Stomach (tissue), 9 donors: ENCODE results near the gene PRSS38. TPM values are rescaled to one million over a fixed set of nuclear protein-coding genes. Genes with fewer than 3 reads are reported as not detected.

ENCODE experiments used
- DNase-seq, 2 donors: peaks; one replicate each; pipeline versions ENCODE4 v3.0.0 to v3.0.0-alpha.2; 2013 to 2019
- H3K27ac ChIP-seq, 5 donors: fragments of 200-600 bp in 4 of 5; sonication (generic) in 4 of 5; one replicate each; pipeline ENCODE4 v1.5.1; 2013 to 2019; ENCODE audit warnings: mild to moderate bottlenecking in 1 of 5, moderate library complexity in 1 of 5
- H3K27me3 ChIP-seq, 3 donors: fragments of 200-600 bp; sonication (generic); one replicate each; pipeline ENCODE4 v1.5.1; 2017 to 2019; ENCODE audit warnings: mixed run types in 1 of 3
- H3K36me3 ChIP-seq, 4 donors: fragments of 200-600 bp; sonication (generic); 1 replicate in 3 of 4; 2 replicates in 1 of 4; pipeline ENCODE4 v1.5.1; 2016 to 2019
- H3K4me1 ChIP-seq, 4 donors: fragments of 200-600 bp; sonication (generic); one replicate each; pipeline ENCODE4 v1.5.1; 2016 to 2019
- H3K4me3 ChIP-seq, 4 donors: fragments of 200-600 bp; sonication (generic) in 3 of 4; one replicate each; pipeline ENCODE4 v1.5.1; 2016 to 2019; ENCODE audit warnings: mild to moderate bottlenecking in 1 of 4
- H3K9me3 ChIP-seq, 4 donors: fragments of 200-600 bp; sonication (generic); one replicate each; pipeline ENCODE4 v1.5.1; 2016 to 2019
- EP300 ChIP-seq: sonication (generic); formaldehyde crosslinking; IDR thresholded peaks from one replicate; pipeline ENCODE4 v1.6.1; 2017; ENCODE audit warnings: antibody characterized with exemption
- POLR2A ChIP-seq, 4 donors: fragments of 450-650 bp; IDR thresholded peaks; one replicate each; pipeline ENCODE4 v1.6.1; 2016; ENCODE audit warnings: antibody characterized with exemption in 4 of 4, control low read depth in 2 of 4, mild to moderate bottlenecking in 1 of 4, moderate library complexity in 1 of 4
- POLR2AphosphoS5 ChIP-seq, 3 donors: sonication (generic); formaldehyde crosslinking; IDR thresholded peaks; one replicate each; pipeline ENCODE4 v1.6.1; 2016; ENCODE audit warnings: antibody characterized with exemption in 3 of 3
- WGBS, 5 donors: extraction: QIAGEN DNeasy Blood & Tissue Kit in 3 of 5; methylation state at CpG; one replicate each; pipeline versions ENCODE4 v1.1.5 to v1.1.7; 2013 to 2018; 5-methylcytosine and 5-hydroxymethylcytosine counted together
- intact Hi-C: fragments of 100-400 bp; cut with DNase I; formaldehyde crosslinking; loops from one replicate; pipeline ENCODE4 v1.15.1; 2023; ENCODE audit warnings: low total_unique reads
- polyA plus RNA-seq, 3 donors: library from polyadenylated mRNA; stranded (reverse); fragments of 200-250 nt; gene quantifications; one replicate each; pipeline ENCODE4 v1.2.3, GENCODE V29; 2013
- total RNA-seq, 5 donors: library from RNA; depleted of rRNA; stranded (reverse); fragments of >200 nt; gene quantifications; one replicate each; pipeline versions ENCODE4 v1.1.0 to v1.2.3, GENCODE V29; 2014 to 2016
- TF ChIP-seq, protein P1 (sequence below), 7 experiments: fragments of 450-650 bp in 4 of 7; fragments of 200-600 bp in 3 of 7; sonication (generic) in 3 of 7; IDR thresholded peaks; one replicate each; pipeline ENCODE4 v1.5.1; 2016 to 2019; ENCODE audit warnings: antibody characterized with exemption in 7 of 7, control low read depth in 2 of 7, mild to moderate bottlenecking in 1 of 7
- donor health status: healthy with polysubstance abuse.
- donor health status: Bipolar disorder and iron deficiency.
- donor health status: healthy.

The PRSS38 gene
- total and polyA plus RNA-seq, 8 donors = not detected

- no peaks in the 10 kb centered on the region for H3K9me3 ChIP-seq
- peak overlapping the region in 1 of 4 donors; percentile 52 for H3K4me3 ChIP-seq
- no peaks in the 10 kb centered on the region for H3K36me3 ChIP-seq
- peak in 1 of 2 donors; percentile 24 for DNase-seq
- 68 to 87% (median 79%) methylated on average over 7 to 8 of the region's 8 CpGs for WGBS, 5 donors
- TF ChIP-seq, protein P1, sequence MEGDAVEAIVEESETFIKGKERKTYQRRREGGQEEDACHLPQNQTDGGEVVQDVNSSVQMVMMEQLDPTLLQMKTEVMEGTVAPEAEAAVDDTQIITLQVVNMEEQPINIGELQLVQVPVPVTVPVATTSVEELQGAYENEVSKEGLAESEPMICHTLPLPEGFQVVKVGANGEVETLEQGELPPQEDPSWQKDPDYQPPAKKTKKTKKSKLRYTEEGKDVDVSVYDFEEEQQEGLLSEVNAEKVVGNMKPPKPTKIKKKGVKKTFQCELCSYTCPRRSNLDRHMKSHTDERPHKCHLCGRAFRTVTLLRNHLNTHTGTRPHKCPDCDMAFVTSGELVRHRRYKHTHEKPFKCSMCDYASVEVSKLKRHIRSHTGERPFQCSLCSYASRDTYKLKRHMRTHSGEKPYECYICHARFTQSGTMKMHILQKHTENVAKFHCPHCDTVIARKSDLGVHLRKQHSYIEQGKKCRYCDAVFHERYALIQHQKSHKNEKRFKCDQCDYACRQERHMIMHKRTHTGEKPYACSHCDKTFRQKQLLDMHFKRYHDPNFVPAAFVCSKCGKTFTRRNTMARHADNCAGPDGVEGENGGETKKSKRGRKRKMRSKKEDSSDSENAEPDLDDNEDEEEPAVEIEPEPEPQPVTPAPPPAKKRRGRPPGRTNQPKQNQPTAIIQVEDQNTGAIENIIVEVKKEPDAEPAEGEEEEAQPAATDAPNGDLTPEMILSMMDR (IDR thresholded peaks at IDR 0.05) = no peak
- no peak for TF ChIP-seq POLR2A (IDR thresholded peaks at IDR 0.05)
- TF ChIP-seq EP300 = no peak
- peaks cover 25 to 27% (median 26%) of the 10 kb centered on the region in 4 donors for H3K4me1 ChIP-seq
- intact Hi-C loops = no loop called here
- H3K27me3 ChIP-seq = peaks cover 0 to 23% (median 15%) of the 10 kb centered on the region in 3 donors
- H3K27ac ChIP-seq = peak overlapping the region in 4 of 5 donors; percentile 83 to 91 (median 88)
Observed at GRCh38 chr1:227888404-227889046, 73.0 kb downstream of the PRSS38 start.

DNA sequence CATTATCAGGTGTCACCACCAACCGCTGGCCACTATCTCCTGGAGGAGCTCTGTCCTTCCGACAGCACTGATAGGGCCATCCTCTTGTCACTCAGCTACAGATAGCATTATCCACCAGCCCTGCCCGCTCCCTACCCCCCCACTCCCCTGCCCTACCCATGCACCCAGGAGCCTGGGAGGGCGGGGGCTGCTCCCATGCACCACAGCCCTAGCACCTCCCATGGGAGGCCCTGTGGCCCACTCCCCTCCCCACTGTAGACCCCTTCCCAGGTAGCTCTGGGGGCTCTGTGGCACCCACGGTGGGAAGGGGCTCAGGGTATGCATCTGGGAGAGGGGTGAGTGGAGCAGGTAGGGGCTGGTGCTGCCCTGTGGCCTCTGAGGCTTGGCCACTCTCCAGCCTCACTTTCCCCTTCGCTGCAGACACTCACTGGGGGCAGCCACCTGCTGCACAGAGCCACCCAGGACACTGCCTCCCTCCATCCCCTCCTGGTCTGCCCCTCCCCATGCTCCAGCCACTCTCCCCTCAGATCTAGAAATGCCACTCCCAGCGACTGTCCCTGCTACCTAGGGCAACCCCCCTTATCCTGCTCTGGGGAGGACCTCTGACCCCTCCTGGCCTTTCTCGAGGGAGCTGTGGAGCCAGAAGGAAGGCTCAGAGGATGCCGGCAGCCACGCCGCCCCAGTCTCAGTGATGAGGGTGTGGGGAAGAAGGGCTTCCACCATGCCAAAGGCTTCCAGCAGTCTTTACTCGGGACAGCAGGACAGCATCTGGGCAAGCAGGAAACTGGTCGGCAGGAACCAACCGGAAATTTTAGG, 73.8 kb downstream of the PRSS38 start:
- Histone ChIP-seq H3K4me1 (peaks cover 25 to 27% (median 26%) of the 10 kb centered on the region in 4 donors), H3K27ac (peak overlapping the region in 1 of 5 donors; percentile 91), H3K27me3 (peaks cover 0 to 23% (median 15%) of the 10 kb centered on the region in 3 donors), H3K9me3 (no peaks in the 10 kb centered on the region), H3K4me3 (no peak overlapping the region), H3K36me3 (no peaks in the 10 kb centered on the region)
- intact Hi-C loops = no loop called here
- no peak for TF ChIP-seq POLR2AphosphoS5 (IDR thresholded peaks at IDR 0.05)
- TF ChIP-seq, protein P1 (IDR thresholded peaks at IDR 0.05) = no peak
- no peak for TF ChIP-seq EP300
- peak; percentile 18 to 52 for DNase-seq
- WGBS, 5 donors = 50 to 60% (median 57%) methylated on average over 9 to 14 of the region's 14 CpGs

- Histone ChIP-seq H3K9me3 (no peaks in the 10 kb centered on the region), H3K4me3 (no peak overlapping the region), H3K27me3 (peaks cover 0 to 23% (median 15%) of the 10 kb centered on the region in 3 donors), H3K27ac (peak overlapping the region in 1 of 5 donors; percentile 91), H3K4me1 (peaks cover 25 to 27% (median 26%) of the 10 kb centered on the region in 4 donors), H3K36me3 (no peaks in the 10 kb centered on the region)
- WGBS, 5 donors = 77 to 84% (median 79%) methylated on average over 12 to 13 of the region's 13 CpGs
- intact Hi-C loops = no loop called here
- TF ChIP-seq, protein P1 (IDR thresholded peaks at IDR 0.05) = no peak
- TF ChIP-seq EP300 = no peak
- peak; percentile 6 to 19 for DNase-seq
Observed at GRCh38 chr1:227889863-227890405, 74.5 kb downstream of the PRSS38 start.

DNA sequence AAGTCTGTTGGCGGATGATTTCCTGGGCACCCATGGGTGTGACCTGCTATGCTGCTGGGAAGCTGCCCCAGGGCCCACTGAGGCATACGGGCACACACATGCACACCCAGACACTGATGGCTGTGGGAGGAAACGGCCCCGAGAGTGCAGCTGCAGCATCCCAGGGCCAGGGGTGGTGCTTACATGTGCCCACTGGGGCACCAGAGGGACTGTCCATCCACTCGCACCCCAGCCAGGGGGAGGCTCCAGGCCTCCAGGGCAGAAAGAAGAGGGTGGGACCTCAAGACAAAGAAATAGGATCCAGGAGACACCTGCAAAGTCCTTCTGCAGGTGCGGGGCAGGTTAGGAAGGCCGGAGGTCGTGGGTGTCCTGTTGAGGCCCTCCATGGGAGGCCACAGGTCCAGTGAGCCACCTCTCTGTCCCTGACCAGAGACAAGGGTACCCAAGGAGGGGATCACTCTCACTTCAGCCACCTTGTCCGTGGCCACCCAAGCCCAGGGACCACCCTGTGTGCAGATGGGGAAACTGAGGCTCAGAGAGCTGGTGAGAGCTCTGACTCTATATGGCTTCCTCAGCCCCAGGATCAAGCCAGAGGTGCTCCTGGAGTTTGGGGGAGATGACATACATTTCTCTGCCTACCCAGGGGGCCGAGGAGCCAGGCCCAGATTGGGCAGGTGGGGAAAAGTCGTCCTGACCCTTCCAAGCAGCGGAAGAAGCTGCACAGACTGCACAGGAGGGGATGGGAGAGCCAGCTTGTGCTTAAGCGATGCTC, 75.2 kb downstream of the PRSS38 start:
- no peak overlapping the region for H3K4me3 ChIP-seq
- H3K4me1 ChIP-seq = peaks cover 20 to 21% (median 21%) of the 10 kb centered on the region in 4 donors
- no peaks in the 10 kb centered on the region for H3K36me3 ChIP-seq
- DNase-seq = peak in 1 of 2 donors; percentile 14
- no peak for TF ChIP-seq EP300
- TF ChIP-seq, protein P1 (IDR thresholded peaks at IDR 0.05) = no peak
- no peak for TF ChIP-seq POLR2AphosphoS5 (IDR thresholded peaks at IDR 0.05)
- TF ChIP-seq POLR2A (IDR thresholded peaks at IDR 0.05) = no peak
- WGBS, 5 donors = 84 to 94% (median 91%) methylated on average over 10 to 13 of the region's 13 CpGs
- intact Hi-C loops = no loop called here
- peaks cover 0 to 23% (median 15%) of the 10 kb centered on the region in 3 donors for H3K27me3 ChIP-seq
- H3K9me3 ChIP-seq = no peaks in the 10 kb centered on the region
- H3K27ac ChIP-seq = no peak overlapping the region
